ENCODE data around the gene SMARCA5. TPM values are rescaled to one million over a fixed set of nuclear protein-coding genes. Genes with fewer than 3 reads are reported as not detected.

The SMARCA5 gene
- total and polyA plus RNA-seq, 8 donors, result 5.7 to 26.5 (median 16.5) TPM

DNA sequence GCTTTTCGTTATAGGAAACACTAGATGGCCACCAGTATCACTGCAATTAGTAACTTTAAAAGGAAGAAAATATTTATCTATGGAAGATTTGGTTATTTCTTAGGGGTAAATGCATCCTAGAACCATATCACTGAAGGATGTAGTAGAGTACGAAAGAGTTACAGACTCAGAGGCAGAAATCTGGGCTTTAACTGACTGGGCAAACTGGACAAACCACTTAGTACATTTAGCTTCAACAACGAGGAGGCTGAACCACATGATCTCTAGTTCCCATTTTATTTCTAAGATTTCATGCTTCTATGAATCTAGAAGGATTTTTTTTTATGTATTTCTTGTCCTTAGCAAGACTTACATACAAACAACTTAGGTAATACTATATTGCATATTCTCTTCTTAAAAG is 93.0 kb downstream of the SMARCA5 start:
- Histone ChIP-seq H3K27ac (no peak overlapping the region), H3K36me3 (no peaks in the 10 kb centered on the region), H3K4me3 (no peak overlapping the region), H3K27me3 (no peaks in the 10 kb centered on the region), H3K4me1 (no peaks in the 10 kb centered on the region), H3K9me3 (no peaks in the 10 kb centered on the region)
- FAIRE-seq, result no peak
- no peak for TF ChIP-seq CTCF (IDR thresholded peaks at IDR 0.05)
- intact Hi-C loops (cut with DNase I), result no loop called here
- 59 to 66% methylated on average over 3 of the region's 3 CpGs for WGBS, 2 donors
- DNase-seq, result no peak
- ATAC-seq, result no peak

Other genes with a start within 250 kb of the SMARCA5 start
- 10 to 100 TPM in 4 of 6 donors, 1 to 10 TPM in 2; 5.8 to 21.2 (median 10.1) TPM for gene GAB1, start 176.8 kb upstream of the SMARCA5 start, total RNA-seq
- gene GAB1, start 176.8 kb upstream of the SMARCA5 start, polyA plus RNA-seq, result 1 to 10 TPM; 3.0 to 3.3 TPM
- not detected for gene FREM3, start 187.0 kb downstream of the SMARCA5 start, total RNA-seq
- gene FREM3, start 187.0 kb downstream of the SMARCA5 start, polyA plus RNA-seq, result not detected

All from pancreas (tissue), 10 donors.